Measurements from ENCODE around the gene CDK4.
A peak's percentile ranks its signal among the peaks of the same experiment; 100 is the strongest.

The CDK4 gene

DNA sequence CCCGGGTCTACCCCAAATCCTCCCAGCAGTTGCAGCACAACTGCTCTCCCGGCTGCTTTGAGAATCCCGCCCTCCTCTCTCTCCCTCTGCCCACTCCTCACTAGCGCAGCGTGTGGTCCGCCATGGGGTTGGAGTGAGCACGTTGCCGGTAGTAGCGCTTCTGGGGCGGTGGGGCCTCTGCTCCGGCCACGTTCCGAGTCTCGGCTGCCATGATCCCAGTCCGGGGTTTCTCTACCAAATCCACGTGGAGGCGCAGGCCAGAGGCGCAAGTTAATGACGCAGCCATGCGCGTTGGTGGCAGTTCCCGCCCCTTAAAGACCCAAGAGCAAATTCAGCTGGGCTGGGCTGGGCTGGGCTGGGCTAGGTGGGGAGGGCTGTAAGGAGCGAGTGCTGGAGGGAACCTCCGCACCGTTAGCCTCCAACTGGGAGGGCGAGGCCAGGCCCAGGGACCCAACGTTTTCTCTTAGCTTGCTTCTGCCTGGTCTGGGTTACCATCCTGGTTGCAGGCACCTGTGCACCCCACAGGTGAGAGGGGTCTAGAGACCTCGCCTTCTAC is 19.8 kb upstream of the CDK4 start, which contains the start of gene METTL1:
TSS of gene METTL1 (minus strand) at position 233 of the 556 bp plus-strand sequence. CDS start at position 211, 22 bp downstream.
- DNase-seq: peak; percentile 97

DNA sequence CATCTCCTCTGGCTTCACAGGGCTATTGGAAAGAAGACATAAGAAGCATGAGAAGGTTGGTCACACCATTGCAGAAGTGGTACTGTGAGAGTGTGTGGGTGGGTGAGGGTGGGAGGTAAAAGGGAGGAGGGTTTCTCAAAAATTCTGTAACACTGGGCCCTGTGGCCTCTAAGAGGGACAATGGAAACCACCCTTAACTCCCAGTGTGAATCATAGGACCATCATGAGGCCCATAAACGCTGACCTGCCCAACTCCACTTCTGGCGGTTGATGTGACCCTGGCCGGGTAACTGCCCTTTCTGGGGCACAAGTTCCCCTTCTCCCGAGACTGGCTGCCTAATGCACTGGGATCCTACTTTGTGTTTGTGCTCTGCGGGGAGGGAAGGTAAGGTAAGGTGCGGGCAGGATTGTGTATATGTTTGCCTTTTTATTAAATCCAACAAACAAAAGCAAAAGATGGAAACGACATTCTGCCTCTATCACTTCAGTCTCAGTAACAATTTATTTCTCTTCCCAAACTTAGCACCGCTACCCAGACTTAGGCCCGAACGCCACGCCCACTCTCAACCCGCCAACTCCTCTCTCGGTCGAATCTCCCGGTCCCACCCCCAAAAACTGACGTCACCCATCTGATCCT is 19.2 kb upstream of the CDK4 start:
- peak; percentile 94 for DNase-seq

DNA sequence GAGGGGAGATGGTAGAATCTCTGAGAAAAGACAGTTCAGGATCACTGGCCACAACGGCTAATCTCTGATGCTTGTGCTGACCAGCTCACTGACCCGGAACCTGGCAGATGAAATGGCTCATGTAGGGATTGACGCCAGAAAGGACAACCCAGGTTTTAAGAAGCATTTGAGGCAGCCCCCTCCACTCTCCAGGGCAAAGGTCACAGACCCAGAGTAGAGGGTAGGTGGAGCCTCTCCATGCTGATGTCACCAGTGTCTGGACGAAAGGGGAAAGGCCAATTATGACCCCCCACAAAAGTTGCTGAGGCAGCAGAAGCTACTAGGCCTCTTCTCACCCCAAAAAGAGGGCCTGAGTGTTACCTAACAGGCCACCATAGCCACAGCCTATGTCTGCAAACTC is 18.6 kb upstream of the CDK4 start:
- DNase-seq: peak; percentile 55

DNA sequence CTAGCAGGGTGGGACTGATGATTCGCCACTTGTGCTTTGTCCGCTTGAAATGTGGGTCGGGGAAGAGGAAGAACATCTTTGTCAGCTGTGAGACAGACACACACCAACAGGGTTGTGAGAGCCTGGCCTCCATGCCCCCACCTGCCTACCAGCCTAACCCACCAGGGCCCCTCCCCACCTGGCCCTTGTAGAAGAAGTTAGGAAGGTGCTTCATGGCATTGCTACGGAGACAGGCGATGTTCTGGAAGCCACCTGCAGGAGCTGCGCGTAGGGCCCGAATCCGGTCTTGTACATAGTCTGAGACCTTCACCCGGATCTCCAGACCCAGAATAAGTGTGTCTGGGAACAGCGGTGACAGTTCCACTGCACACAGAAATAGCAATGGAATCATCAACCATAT is 17.5 kb upstream of the CDK4 start:
- DNase-seq: peak; percentile 60

DNA sequence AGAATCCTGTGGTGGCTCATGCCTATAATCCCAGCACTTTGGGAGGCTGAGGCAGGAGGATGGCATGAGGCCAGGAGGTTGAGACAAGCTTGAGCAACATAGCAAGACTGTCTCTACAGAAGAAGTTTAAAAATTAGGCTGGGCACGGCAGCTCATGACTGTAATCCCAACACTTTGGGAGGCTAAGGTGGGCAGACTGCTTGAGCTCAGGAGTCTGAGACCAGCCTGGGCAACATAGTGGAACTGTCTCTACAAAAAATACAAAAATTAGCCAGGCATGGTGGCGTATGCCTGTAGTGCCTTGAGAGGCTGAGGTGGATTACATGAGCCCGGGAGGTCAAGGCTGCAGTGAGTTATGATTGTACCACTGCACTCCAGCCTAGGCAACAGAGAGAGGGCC is 15.8 kb upstream of the CDK4 start:
- DNase-seq: no peak

DNA sequence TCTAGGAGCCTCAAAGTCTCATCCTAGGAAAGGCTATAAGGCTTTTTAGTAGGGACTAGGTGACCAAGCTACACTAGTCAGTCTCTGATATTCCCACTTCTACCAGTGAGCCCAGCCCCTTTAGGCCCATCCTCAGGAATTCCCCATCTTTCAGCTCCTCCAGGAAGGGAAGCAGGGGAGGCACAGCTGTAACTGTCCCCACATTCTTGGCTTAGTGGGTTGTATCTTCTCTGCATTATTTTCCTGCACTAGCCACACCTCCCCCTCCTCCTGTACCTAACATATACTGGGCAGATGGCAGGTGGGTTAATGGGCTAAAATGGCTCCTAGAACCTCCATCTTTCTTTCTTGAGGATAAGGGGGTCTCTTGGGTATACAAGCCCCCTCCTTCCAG is 15.2 kb upstream of the CDK4 start:
- DNase-seq: no peak

DNA sequence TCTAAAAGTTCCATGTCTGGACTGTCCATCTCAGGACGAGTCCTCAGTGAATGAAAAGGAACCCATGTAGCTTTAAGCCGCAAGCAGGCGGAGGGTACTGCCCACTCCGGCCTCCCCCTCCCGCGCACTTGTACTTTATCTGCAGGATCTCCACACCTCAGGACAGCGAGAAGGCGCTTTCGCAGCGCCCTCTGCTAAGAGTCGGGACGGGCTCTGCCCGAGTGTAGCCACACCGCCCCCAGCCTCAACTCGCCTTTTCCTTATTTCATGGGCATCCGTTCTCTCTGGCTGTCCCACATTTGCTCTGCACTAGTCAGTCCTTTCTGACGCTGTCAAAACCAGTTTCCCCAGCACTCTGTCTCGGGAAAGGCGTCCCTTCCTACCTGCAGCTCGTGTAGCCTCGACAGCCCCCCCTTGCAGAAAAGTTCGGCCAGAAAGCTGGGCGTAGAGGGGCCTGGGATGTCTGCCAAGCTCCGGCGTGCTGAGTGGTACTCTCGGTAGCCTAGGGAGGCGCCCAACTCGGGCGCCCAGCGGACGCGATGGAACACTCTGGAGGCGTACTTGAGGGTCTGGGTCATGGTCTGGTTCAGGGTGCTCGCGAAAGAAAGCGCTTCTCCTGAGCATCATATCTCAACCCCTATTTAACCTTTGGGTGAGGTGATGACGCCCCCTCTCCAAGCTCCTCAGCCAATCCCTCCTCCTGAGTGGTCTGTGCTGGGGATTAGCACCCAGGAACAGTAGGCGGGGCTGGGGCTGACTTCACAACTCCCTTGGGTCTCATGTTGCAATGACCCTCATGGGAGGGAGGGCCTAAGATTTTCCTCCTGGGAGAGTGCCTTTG is 14.6 kb upstream of the CDK4 start, which contains the start of gene CYP27B1:
TSS of gene CYP27B1 (minus strand) at position 615 of the 841 bp plus-strand sequence. CDS start at position 578, 37 bp downstream.
- no peak for DNase-seq

DNA sequence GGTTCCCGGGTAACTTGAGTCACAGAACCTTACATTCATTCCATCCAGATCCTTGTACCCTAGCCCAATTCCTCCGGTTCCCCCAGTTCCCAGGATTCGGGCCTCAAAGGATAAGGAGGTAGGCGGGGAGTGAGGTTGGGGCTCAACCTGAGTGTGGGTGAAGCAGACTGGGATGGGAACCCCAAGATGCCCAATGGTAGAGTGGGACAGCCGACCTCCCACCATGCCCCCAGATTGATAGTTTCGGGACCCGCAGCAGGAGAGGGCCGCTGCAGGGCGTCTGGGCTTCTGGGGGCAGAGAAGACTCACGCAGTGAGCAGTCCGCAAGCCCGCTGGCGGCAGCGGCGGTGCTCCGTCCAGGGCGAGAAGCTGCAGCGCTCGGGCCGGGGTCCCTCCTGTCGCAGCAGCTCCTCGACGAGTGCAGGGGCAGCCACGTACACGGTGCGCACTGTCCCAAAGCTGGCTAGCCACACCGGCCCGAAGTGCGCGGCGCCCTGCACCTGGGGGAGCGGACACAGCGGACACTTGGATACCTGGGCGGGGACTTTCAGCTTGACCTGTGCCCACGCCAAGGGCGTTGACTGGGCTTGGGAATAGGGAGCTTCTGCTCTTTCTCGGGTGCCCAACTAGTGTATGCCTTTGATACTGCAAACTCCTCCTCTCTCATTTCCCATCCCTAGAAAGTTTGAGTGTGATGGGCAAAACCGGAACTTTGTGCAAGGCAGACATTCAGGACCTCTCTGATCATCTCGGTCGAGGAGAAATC is 13.8 kb upstream of the CDK4 start:
- no peak for DNase-seq

DNA sequence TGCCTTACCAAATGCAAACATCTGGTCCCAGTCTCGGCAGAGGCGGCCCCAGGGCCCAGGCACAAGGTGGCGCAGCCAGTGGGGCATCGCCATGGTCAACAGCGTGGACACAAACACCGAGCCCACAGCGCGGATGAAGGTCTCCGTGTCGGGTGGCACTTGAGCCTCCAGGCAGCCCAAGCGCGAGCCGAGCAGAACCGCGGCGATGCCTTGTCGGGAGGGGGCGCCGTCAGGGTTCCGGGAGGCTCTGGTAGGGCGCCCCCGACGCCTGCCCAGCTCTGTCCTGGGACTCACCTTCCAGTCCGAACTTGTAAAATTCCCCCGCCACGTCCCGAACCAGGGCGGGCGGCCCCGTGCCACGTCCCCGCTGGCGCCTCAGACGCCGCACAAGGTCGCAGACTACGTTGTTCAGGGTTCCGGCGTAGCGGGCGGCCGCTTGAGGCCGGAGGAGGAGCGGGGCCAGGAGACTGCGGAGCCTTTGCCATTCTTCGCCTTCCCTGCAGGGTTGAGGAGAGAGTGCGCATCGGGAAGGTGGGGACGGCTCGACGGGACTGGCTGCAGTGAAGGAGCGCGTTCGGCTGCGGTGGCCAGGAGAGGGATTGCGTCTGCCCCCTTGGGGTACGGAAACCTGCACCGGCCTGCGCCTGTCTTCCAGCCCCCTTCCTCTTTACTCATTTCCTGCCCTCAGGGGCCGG is 13.0 kb upstream of the CDK4 start:
- peak; percentile 85 for DNase-seq

DNA sequence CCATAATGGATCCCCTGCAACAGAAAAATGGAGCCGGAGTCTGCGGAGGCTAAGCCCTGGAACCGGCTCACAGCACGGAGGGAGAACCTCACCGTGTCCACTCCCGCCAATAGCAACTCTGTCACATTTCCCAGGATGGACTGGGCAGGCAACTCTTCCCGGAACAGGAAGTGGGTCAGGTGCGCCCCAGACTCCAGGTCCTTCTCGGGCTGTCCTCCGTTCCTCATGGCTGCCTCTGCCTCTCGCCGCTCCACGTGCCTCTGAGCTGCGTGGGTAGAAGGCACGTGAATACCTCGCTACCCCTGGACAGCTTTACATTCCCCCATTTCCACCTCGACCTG is 12.5 kb upstream of the CDK4 start:
- no peak for DNase-seq

DNA sequence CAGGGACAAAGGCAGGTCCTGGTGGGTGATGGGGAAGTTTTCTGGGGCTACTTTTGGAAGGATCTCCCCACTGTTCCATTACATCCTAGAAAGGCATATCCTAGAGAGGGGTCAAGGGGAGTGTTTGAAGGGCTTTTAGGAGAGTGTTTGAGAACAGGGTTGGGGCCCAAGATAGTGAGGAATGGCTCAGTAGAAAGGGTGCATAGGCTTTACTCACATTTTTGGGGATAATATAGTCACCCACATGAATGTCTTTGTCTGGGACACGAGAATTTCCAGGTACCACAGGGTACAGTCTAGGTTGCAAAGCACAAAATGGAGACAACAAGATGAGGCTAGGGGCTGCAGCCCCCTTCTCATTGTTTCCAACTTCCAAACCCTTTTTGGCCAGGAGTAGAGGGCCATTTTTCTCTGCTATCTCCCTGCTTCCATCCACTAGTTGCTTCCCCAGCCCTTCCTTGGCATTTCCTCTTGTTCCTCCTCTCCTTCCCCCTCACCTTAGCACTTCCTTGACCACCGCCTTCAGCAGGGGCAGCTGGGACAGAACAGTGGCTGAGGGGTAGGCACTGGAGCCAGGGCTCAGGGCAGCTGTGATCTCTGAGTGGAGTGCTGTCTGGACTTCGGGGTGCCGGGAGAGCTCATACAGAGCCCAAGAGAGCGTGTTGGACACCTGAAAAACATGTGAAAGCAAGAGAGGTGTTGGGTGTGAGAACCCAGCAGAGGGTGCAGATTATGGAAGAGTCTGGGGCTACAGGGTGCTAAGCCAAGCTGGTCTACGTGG is 12.0 kb upstream of the CDK4 start:
- no peak for DNase-seq

DNA sequence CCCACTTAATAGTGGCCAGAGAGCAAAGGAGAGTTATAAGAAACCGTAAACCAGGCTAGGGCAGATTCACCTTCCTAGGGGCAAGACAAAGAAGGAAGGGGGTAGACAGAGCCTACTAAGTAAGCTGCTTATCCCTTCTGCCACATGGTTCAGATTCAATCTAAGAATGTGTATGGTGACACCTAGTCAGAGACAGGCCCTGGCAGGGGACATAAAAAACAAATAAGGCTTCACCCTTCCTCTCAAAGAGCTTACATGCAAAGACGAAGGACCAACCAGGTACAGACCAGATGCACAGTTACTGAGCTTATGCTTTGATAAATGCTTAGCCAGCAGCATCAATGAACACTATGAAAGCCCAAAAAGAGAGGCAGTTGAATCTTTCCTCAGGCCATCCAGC is 10.4 kb upstream of the CDK4 start:
- DNase-seq: no peak

DNA sequence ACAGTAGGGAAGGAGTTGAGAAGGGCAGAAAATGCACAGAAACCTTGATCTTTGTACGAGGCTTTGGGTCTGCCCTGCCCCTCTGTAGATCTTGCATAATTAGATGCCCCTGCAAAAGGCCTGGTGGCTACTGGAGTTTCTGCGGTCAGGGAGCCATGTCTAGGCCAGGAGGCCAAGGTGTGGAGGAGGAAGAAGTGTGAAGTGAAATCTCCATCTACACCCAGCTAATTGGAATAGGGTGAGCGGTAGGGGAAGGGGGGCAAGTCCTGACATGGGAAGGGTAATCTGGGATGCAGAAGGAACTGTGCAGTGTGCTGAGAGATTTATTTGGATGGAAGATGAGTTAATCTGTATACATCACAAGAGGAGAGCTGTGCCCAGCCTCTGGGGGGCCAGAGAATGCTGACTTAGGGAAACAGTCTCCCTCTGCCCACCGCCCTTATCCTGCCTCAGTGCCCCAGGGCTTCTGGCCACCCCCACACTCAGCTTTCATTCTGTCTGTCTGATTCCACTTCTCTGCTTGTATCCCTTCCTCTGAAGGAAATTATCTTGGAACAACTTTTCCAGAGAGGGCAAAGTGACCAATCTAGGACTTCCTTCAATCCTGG is 9.4 kb upstream of the CDK4 start:
- DNase-seq: no peak

DNA sequence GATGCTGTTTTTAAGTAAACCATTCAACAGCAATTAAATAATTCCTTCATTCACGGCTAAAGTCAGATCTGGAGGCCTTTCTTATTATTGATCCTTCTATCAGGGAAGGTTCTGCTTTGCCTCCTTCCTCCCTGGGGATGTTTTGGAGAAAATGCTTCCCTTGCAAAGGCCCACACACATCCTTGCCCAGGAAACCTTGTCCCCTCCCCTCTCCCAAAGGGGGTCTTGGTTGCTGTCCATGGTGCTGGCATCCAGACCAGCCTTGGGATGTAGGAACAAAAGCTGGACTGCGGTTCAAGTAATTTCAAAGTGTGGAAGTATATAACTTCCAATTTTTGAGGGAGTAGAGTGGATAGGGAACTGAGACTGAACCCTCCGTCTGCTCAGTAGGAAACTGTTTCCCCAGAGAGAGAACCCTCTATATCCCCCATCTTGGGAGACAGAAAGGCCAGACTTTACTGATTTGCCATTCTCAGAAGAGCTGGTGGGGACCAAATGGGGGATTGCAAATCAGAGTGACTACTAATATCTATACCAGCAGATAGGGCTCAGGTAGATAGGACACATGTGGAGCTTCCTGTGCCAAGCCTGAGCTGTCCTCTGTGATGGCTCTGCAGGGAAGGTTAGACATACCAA is 8.4 kb upstream of the CDK4 start:
- DNase-seq: no peak

DNA sequence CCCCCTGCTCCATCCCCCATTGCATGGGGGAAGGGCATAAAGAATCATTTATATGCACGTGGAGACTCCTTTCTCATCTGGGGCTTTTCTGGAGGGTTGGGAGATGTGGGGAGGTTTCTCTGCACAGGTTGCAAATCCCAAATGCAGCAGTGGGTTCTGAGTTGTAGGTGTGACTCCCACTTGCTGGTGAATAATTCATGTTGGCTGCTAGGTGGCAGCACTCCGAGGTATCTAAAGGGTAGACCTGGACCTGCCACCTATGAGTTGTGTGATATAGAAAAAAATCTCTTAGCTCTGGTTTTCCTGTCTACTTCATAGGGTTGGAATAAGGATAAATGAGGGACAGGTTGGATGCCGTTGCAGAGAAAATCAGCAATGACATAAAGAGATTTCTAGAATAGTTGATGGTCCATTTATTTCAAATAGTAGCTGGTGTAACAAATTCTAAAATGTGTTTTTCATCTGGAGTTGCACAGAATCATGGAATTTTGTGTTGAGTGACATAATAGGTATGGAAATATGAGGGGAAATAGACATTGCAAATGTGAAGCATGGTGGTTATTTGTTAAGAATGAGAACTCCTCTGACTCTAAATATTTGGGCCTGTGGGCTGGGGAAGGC is 7.4 kb upstream of the CDK4 start:
- DNase-seq: peak; percentile 78

DNA sequence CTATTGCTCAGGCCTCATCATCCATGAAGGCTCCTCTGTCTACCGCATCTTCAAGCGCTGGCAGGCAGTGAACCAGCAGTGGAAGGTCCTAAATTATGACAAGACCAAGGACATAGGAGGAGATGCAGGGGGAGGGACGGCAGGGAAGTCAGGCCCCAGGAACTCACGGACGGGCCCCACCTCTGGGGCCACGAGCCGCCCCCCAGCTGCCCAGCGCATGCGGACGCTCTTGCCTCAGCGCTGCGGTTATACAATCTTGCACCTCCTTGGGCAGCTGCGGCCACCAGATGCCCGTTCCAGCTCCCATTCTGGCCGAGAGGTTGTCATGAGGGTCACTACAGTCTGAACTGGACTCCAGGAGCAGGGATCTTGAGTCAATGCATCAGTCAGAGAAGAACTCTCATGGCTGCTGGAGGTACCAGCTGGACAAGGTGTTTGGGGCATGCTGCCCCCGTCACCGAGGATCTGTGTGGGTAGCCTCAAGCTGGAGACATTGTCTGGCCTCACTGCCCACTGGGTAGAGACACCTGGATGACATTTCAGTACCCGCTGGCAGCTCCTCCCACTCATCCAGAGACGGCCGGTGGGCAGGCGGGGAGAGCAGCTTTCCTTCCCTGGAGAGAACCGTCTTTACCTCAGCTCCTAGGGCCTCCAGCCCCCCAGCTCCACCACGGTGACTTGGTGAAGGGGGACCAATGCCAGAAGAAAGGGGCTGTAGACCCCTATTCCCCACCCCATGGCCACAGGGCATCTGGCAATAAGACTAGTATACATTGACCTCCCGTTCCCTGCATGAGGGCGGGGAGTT is 6.6 kb upstream of the CDK4 start:
- DNase-seq: no peak

DNA sequence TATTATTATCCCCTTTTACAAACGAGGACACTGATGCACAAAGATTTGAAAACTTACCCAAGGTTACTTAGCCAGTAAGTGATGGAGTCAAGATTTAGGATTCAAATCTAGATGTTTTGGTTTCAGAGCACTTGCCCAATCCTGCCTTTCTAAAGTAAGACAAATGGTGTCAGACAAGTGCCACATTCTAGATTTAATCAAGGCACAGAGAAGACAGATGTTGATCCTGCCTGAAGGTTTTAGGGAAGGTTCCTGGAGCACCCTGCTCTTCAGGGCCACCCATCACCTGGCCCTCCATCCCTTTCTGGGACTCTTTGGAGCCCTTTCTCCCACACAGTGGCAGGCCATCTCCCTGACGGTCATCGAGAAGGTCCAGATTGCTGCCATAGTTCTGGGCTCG is 5.7 kb upstream of the CDK4 start:
- no peak for DNase-seq

DNA sequence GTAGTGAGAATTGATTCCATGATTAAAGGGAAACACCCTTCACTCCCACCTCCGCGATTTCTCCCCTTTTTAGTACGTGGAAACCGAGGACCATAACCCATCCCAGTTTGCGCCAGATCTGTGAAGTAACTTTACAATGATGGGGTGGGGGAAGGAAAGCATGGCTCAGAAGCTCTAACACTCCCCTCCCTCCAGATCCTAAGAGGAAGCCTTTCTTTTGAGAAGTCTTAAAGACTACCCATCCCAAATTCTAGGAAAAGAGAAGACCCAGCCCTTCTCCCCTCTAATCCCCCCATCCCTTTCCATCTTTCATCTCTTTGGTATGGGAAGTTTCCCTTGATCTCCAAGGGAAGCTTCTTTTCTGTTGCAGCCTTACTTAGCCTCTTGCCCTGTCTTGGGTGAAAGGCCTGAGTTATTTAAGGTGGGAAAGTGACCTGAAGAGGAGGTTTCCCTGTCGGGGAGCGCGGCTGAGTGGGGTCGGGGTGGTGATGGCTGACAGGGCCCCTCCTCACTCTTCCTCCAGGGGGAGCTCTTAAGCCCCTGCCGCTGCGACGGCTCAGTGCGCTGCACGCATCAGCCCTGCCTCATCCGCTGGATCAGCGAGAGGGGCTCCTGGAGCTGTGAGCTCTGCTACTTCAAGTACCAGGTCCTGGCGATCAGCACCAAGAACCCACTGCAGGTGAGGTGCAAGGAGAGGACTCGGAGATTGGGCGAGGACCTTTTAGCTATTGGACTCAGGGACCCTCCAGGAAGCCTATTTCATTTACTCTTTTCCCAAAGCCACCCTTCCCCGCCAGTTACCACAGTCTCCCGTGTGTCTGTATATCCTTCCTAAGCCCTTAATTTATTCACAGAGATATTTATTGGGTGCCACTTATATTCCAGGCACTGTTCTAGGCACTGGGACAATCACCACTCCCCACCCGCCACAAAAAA is 4.6 kb upstream of the CDK4 start:
- DNase-seq: peak; percentile 90

All from activated effector memory CD4-positive, alpha-beta T cell treated with anti-CD3 and anti-CD28 coated beads, Interleukin-2, amount 50 U/mL, for 16 hours (primary cell).